Measurements from ENCODE around the gene KHK. TPM values are rescaled to one million over a fixed set of nuclear protein-coding genes. Genes with fewer than 3 reads are reported as not detected.

The KHK gene
- total RNA-seq, 4 donors from 2014 or later = 1.6 to 3.3 (median 2.1) TPM

GRCh38 chr2:27133195-27133875, 46.8 kb downstream of the KHK start:
- no peak for TF ChIP-seq CTCF (IDR thresholded peaks at IDR 0.05)
- DNase-seq (ENCODE audit: low spot score) = no peak
- no peak for ATAC-seq (ENCODE audit: low FRiP score)

GRCh38 chr2:27133905-27134780, 47.6 kb downstream of the KHK start, which contains the start of gene PREB:
PREB (minus strand) TSS chr2:27134636; CDS start chr2:27134421, 215 bp downstream.
- ATAC-seq (ENCODE audit: low FRiP score) (peak; percentile 93), DNase-seq (ENCODE audit: low spot score) (peak; percentile 84)
- no peak for TF ChIP-seq CTCF (IDR thresholded peaks at IDR 0.05)

DNA sequence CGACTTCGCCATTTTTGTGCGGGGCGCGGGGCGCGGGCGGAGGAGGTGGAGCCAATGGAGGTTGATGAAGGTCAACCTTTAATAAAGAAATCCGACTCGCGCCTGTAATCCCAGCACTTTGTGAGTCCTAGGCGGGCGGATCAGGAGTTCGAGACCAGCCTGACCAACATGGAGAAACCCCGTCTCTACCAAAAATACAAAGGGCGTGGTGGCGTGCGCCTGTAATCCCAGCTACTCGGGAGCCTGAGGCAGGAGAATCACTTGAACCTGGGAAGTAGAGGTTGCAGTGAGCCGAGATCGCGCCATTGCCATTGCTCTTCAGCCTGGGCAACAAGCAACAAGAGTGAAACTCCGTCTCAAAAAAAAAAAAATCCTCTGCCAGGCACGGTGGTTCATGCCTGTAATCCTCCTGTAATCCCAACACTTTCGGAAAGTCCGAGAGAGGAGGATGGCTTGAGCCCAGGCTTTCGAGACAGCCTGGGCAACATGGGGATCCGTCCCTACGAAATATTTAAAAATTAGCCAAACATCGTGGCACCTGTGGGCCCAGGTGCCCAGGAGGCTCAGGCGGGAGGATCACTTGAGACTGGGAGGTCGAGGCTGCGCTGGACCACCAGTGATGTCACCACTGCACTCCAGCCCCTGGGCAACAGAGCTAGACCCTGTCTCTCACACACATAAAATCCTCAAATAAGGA, 48.4 kb downstream of the KHK start:
- DNase-seq (ENCODE audit: low spot score) (no peak), ATAC-seq (ENCODE audit: low FRiP score) (no peak)
- TF ChIP-seq CTCF (IDR thresholded peaks at IDR 0.05) = no peak

GRCh38 chr2:27135478-27135955, 48.9 kb downstream of the KHK start:
- no peak for DNase-seq (ENCODE audit: low spot score)

GRCh38 chr2:27136751-27137150, 50.2 kb downstream of the KHK start:
- no peak for ATAC-seq (ENCODE audit: low FRiP score)
- no peak for TF ChIP-seq CTCF (IDR thresholded peaks at IDR 0.05)
- DNase-seq (ENCODE audit: low spot score) = no peak

More at GRCh38 chr2:27135478-27135955, 48.9 kb downstream of the KHK start:
- no peak for TF ChIP-seq CTCF (IDR thresholded peaks at IDR 0.05)
- no peak for ATAC-seq (ENCODE audit: low FRiP score)

GRCh38 chr2:27137322-27137935, 50.9 kb downstream of the KHK start:
- ATAC-seq (ENCODE audit: low FRiP score) (no peak), DNase-seq (ENCODE audit: low spot score) (no peak)
- no peak for TF ChIP-seq CTCF (IDR thresholded peaks at IDR 0.05)
